ENCODE results near the gene DLL3.

Gene DLL3

DNA sequence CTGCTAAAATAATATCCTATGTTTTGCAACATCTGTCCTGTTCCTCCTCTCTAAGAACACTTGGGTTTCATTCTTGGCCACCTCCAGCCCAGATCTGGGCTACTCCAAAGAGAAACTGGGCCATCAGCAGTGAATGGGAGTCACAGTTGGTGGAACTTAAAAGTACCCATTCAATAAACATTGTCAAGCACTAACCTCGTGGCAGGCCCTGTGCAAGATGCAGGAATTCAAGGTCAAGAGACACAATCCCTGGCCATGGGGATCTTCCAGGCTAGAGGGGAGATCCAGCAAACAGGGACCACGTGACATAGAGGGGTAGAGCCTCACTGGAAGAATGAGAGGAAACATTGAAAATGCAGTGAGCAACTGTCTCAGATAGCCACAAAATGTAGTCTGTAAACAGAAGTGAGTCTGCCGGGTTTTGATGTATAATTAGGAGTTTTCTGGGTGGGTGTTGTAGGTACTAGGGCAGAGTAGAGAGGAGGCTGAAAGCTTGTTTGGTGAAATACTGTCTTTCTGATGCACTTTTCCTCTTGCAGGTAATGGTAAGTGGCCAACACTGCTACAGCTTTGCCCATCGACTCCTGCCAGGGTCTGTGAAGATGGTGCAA lies 56.1 kb downstream of the DLL3 start:
- no peak for DNase-seq (ENCODE audit: low read depth in 2 of 2)

DNA sequence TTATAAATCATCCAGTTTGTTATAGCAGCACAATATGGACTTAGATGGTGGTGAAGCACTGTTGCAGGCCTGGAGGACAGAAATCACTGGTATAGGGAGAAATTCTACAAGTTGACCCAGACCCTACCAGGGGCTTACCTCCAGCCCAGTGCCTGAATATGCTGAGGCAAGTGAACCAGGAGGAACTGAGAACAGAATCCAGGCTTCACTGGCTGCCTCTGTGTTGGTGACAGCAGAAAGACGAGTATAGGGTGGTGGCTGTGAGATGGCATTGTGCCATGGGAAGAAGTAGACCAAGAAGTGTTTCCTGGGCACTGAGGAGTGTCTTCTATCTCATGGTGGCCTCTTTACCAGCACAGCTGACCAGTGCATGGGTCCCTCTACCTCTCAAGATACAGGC lies 57.1 kb downstream of the DLL3 start:
- no peak for DNase-seq (ENCODE audit: low read depth in 2 of 2)
